GM10266 (cell line): ENCODE measurements around the gene LNX1.

Source experiments
- DNase-seq: peaks from one replicate; pipeline ENCODE4 v3.0.0; 2012; ENCODE audit errors: extremely low spot score
- TF ChIP-seq, protein P1 (sequence below): IDR thresholded peaks from 2 replicates; pipeline ENCODE4 v1.5.1; 2012; ENCODE audit warnings: mild to moderate bottlenecking, low read depth; ENCODE audit not compliant: control insufficient read depth, insufficient read depth; ENCODE audit errors: missing control alignments

The LNX1 gene

DNA sequence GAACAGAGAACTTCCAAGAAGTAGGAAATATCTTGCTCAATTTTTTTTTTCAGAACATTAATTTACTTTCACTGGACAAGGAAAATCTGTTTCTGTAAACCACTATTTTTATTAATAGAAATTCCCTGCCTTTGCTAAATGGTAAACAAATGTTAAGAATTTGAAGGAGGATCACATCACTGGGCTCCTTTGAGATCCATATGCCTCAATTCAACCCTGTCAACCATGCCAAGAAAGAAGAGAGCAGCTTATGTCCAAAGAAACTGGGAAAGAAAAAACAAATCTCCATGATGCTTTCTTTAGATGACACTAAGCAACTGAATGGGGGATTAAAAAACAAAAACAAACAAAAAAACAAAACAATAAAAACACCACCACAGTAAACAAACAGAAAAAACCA, 47.7 kb downstream of the LNX1 start:
- DNase-seq, result no peak
- TF ChIP-seq, protein P1, sequence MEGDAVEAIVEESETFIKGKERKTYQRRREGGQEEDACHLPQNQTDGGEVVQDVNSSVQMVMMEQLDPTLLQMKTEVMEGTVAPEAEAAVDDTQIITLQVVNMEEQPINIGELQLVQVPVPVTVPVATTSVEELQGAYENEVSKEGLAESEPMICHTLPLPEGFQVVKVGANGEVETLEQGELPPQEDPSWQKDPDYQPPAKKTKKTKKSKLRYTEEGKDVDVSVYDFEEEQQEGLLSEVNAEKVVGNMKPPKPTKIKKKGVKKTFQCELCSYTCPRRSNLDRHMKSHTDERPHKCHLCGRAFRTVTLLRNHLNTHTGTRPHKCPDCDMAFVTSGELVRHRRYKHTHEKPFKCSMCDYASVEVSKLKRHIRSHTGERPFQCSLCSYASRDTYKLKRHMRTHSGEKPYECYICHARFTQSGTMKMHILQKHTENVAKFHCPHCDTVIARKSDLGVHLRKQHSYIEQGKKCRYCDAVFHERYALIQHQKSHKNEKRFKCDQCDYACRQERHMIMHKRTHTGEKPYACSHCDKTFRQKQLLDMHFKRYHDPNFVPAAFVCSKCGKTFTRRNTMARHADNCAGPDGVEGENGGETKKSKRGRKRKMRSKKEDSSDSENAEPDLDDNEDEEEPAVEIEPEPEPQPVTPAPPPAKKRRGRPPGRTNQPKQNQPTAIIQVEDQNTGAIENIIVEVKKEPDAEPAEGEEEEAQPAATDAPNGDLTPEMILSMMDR, result no peak

DNA sequence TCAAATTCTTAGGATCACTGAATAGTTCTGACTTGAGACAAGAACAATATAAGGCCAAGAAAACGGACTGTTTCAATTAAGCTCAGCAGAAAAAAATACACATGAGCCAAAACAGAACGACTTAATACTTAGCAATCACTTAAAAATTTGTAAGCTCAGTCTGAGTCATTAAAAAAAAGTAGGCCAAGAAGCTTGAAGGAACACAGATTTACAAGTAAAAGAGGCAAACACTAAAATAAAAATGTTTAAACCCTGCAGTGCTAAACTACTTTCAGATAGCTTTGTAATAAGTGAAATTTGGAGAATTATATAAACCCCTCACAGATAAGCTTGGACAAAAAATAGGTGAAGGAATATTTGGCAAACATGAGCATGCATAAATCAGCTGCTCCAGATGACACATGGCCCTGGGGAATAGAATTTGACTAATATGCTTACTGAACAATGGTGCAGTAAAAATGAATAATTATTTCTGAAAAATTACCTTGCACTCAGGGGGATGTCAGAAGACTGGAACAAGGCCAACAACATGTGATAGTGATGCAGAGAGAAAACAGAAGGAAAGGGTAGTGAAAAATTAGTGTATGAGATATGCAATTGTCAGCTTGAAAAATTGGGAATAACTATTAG, 49.6 kb downstream of the LNX1 start:
- no peak for DNase-seq
- TF ChIP-seq, protein P1, result no peak

DNA sequence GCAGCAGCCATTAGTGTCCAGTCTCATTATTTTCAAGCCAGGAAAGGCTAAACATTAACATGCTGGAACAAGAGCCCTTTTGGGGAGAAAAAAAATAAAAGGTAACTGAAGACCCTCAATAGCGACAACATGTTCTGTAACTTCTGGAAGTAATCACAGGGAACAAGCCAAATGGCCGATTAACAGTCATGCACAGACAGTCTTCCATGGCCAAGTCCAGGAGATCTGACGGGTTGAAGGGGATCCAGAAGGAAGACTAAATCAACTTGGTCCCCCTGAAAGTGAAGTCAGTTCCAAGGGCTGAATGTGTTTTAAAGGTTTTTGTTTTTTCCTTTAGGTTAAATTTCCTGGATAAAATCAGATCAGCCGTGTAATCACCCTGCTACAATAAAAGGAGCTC, 52.5 kb downstream of the LNX1 start:
- DNase-seq, result no peak
- TF ChIP-seq, protein P1, result no peak

DNA sequence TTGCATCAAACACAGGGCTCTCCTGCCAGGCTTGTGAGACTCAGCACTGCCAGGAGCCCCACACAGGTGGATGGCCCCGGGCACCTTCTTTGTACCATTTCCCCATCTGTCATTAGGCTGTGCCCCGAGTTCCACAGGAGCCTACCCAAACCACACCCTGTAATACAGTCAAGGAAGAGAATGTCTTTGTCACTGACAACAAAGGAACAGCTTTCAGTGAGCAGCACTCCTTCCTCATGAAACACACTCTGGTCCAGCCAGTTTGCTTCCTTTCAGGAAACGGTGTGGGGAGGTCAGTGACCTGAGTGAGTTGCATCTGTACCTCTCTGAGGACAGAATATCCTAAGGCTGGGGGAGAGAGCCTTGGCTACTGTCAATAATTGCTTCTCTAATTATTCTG, 53.7 kb downstream of the LNX1 start:
- no peak for DNase-seq

DNA sequence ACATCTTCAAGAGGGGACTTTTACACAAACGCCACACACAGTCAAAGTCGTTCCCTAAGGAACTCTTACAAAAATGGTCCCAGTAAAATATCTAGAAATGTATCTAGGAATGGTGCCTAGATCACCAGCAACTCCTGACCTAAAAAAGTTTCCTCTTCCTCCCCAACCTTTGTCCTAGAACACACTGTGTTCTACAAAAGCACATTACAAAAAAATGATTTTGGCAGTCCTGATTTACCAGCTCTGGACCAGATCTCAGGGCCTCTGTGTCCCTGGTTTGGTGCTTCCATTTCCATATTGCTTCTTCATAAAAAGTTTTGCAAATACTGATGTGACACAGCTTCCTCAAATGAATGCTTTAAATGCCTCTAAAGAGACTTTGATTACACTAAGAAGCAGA, 55.0 kb downstream of the LNX1 start:
- no peak for DNase-seq
- TF ChIP-seq, protein P1, result no peak

More for the DNA sequence above, 53.7 kb downstream of the LNX1 start:
- TF ChIP-seq, protein P1, result no peak

DNA sequence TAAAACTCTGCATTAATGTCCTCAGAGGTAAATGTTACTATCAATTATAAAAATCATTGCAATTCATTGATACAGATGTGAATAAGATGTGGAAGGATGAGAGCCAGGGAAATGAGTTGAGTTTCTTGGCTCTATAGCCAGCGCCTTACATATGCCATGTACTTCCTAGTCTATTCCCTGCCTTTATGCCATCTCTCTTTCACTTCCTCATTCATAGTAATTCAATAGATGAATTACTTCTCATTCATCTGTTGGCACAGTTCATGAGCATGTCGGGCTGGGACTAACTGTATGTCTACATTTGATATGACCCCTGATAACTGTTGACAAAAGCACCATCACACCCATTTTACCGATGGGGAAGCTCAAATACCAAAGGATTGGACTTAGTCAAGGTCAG, 55.7 kb downstream of the LNX1 start:
- TF ChIP-seq, protein P1, result no peak

DNA sequence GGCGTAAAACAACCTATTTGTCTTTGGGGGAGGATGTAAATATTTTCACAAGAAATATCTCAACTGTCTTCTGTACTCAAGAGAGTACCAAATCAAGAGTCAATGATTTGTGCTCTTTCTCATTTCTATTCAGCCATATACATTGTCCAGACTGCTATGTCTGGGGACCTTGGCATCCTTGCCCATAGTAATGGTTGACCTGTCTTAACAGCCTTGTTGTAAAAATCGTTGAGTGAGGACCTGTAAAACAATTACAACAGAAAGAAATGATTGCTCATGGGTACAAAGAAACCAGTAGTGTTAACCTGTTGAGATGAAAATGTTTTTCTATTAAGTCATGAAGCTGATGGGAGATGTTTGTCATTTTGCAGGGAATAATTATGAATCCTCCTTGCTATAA, 56.6 kb downstream of the LNX1 start:
- no peak for DNase-seq
- TF ChIP-seq, protein P1, result no peak

More for the DNA sequence above, 55.7 kb downstream of the LNX1 start:
- DNase-seq, result no peak
